ENCODE results near the gene DNAAF5.

- TF ChIP-seq CTCF (IDR thresholded peaks at IDR 0.05), result no peak
- no peak for TF ChIP-seq POLR2A (IDR thresholded peaks at IDR 0.05)
Observed at GRCh38 chr7:698515-699475, 27.7 kb upstream of the DNAAF5 start.

Data from body of pancreas (tissue), 4 donors.